HCT116 (cell line): ENCODE data around the gene PAEP. TPM values are rescaled to one million over a fixed set of nuclear protein-coding genes. Genes with fewer than 3 reads are reported as not detected.

ENCODE experiments used
- ATAC-seq: fragments of 200-7000 bp; cut with Tn5 transposase; 2 replicates; pipeline ENCODE4 v1.9.1; 2020; ENCODE audit warnings: mild to moderate bottlenecking, moderate library complexity
- BruUV-seq: library from RNA; stranded (reverse); fragments of 400-500 nt; replicated peaks from 2 replicates; lab custom pipeline; 2021; lab: Mats Ljungman, UMichigan
- CTCF ChIA-PET: fragments of 300-600 bp; sonication (Branson Sonifier 250); formaldehyde crosslinking; loops from one replicate; lab custom pipeline; 2021; ENCODE audit warnings: antibody characterized with exemption; lab: Charles Lee
- POLR2A ChIA-PET: fragments of 300-600, 350-600 bp; sonication (Branson Sonifier 250); formaldehyde crosslinking; loops from one replicate; lab custom pipeline; 2021; ENCODE audit warnings: antibody characterized with exemption; lab: Charles Lee
- RAD21 ChIA-PET, 2 experiments: fragments of 300-600 bp; sonication (Branson Sonifier 250); formaldehyde crosslinking; loops; one replicate each; lab custom pipeline; 2023; ENCODE audit warnings: low total read pairs in 2 of 2; ENCODE audit not compliant: uncharacterized antibody in 2 of 2, unreplicated experiment in 2 of 2, low non-redundant PET in 1 of 2; lab: Charles Lee
- DNase-seq: peaks from one replicate; pipeline ENCODE4 v3.0.0-alpha.2; 2010; ENCODE audit warnings: low read depth, low spot score
- H2AFZ ChIP-seq: fragments of 200-600 bp; shearing (Covaris generic), sonication (generic); 2 replicates; pipeline ENCODE4 v1.6.1; 2017; ENCODE audit warnings: low read depth, mixed run types, mixed read lengths, antibody characterized with exemption, low read length; ENCODE audit not compliant: poor library complexity, severe bottlenecking
- H3K27ac ChIP-seq: 2 replicates; pipeline ENCODE4 v1.5.1; 2012; ENCODE audit warnings: low read depth, low read length
- H3K27me3 ChIP-seq: fragments of 200-600 bp; sonication (generic); 2 replicates; pipeline ENCODE4 v1.6.1; 2016; ENCODE audit warnings: mixed run types, low read length, mixed read lengths; ENCODE audit not compliant: insufficient read depth
- H3K36me3 ChIP-seq, 2 experiments: fragments of 200-500 bp in 1 of 2; fragments of 200-600 bp in 1 of 2; sonication (Bioruptor generic) in 1 of 2; sonication (generic) in 1 of 2; 2 replicates each; pipeline versions ENCODE4 v1.5.1 to v1.6.1; 2014 to 2016; ENCODE audit warnings: low read length in 2 of 2, inconsistent platforms in 1 of 2, mixed read lengths in 1 of 2, mixed run types in 1 of 2; ENCODE audit not compliant: insufficient read depth in 2 of 2, control insufficient read depth in 1 of 2
- H3K4me1 ChIP-seq, 2 experiments: fragments of 200-600 bp in 1 of 2; sonication (generic) in 1 of 2; 2 replicates each; pipeline versions ENCODE4 v1.5.1 to v1.6.1; 2012 to 2017; ENCODE audit warnings: low read length in 2 of 2, inconsistent platforms in 1 of 2, mild to moderate bottlenecking in 1 of 2, mixed read lengths in 1 of 2, mixed run types in 1 of 2, moderate library complexity in 1 of 2; ENCODE audit not compliant: insufficient read depth in 2 of 2, control insufficient read depth in 1 of 2
- H3K4me2 ChIP-seq: fragments of 200-600 bp; sonication (generic); 2 replicates; pipeline ENCODE4 v1.6.1; 2017; ENCODE audit warnings: mixed run types, low read length, mixed read lengths
- H3K4me3 ChIP-seq, 2 experiments: fragments of 200-600 bp in 1 of 2; sonication (generic) in 1 of 2; replicated peaks in 1 of 2; 2 replicates each; pipeline ENCODE4 v1.5.1; 2011 to 2016; ENCODE audit warnings: low read length in 2 of 2, control low read depth in 1 of 2, low read depth in 1 of 2, mild to moderate bottlenecking in 1 of 2, mixed read lengths in 1 of 2, mixed run types in 1 of 2
- H3K79me2 ChIP-seq: fragments of 200-600 bp; sonication (generic); 2 replicates; pipeline ENCODE4 v1.6.1; 2017; ENCODE audit warnings: mild to moderate bottlenecking, mixed run types, low read length, moderate library complexity, mixed read lengths; ENCODE audit not compliant: insufficient read depth
- H3K9ac ChIP-seq: fragments of 200-600 bp; sonication (generic); 2 replicates; pipeline ENCODE4 v1.6.1; 2016; ENCODE audit warnings: low read length, mixed read lengths
- H3K9me2 ChIP-seq: fragments of 200-600 bp; sonication (generic), shearing (Covaris generic); 2 replicates; pipeline ENCODE4 v1.6.1; 2017; ENCODE audit warnings: mixed run types, mild to moderate bottlenecking, moderate library complexity; ENCODE audit not compliant: insufficient read depth
- H3K9me3 ChIP-seq, 2 experiments: fragments of 200-500 bp in 1 of 2; fragments of 200-600 bp in 1 of 2; sonication (Bioruptor generic) in 1 of 2; sonication (generic) in 1 of 2; 2 replicates each; pipeline ENCODE4 v1.6.1; 2014 to 2017; ENCODE audit warnings: low read length in 2 of 2, mixed read lengths in 2 of 2, inconsistent platforms in 1 of 2, low read depth in 1 of 2, mild to moderate bottlenecking in 1 of 2, mixed run types in 1 of 2, moderate library complexity in 1 of 2; ENCODE audit not compliant: control insufficient read depth in 1 of 2, insufficient read depth in 1 of 2
- H4K20me1 ChIP-seq: fragments of 200-600 bp; sonication (generic), shearing (Covaris generic); 2 replicates; pipeline ENCODE4 v1.6.1; 2017; ENCODE audit warnings: mixed run types, mild to moderate bottlenecking, moderate library complexity; ENCODE audit not compliant: insufficient read depth
- ELF1 ChIP-seq: IDR thresholded peaks from 2 replicates; pipeline ENCODE4 v1.6.1; 2012; ENCODE audit warnings: low read depth, borderline replicate concordance
- REST ChIP-seq: IDR thresholded peaks from 2 replicates; pipeline ENCODE4 v1.6.1; 2012; ENCODE audit warnings: low read depth
- SP1 ChIP-seq: IDR thresholded peaks from 2 replicates; pipeline ENCODE4 v1.6.1; 2012; ENCODE audit warnings: low read depth
- SRF ChIP-seq: IDR thresholded peaks from 2 replicates; pipeline ENCODE4 v1.6.1; 2012; ENCODE audit warnings: low read depth
- TCF7L2 ChIP-seq: IDR thresholded peaks from 2 replicates; pipeline ENCODE4 v1.7.0; 2011; ENCODE audit warnings: borderline replicate concordance, inconsistent platforms; ENCODE audit not compliant: insufficient read depth, insufficient read length; ENCODE audit errors: extremely low read depth
- intact Hi-C: fragments of 100-400 bp; cut with micrococcal nuclease; formaldehyde crosslinking; loops from 2 replicates; pipeline ENCODE4 v1.10.0; 2022
- total RNA-seq: library from RNA; stranded (reverse); gene quantifications from one replicate; pipeline ENCODE4 v1.2.1, GENCODE V29; 2021; ENCODE audit not compliant: unreplicated experiment

The PAEP gene
- total RNA-seq, 1 experiment from 2014 or later: not detected

DNA sequence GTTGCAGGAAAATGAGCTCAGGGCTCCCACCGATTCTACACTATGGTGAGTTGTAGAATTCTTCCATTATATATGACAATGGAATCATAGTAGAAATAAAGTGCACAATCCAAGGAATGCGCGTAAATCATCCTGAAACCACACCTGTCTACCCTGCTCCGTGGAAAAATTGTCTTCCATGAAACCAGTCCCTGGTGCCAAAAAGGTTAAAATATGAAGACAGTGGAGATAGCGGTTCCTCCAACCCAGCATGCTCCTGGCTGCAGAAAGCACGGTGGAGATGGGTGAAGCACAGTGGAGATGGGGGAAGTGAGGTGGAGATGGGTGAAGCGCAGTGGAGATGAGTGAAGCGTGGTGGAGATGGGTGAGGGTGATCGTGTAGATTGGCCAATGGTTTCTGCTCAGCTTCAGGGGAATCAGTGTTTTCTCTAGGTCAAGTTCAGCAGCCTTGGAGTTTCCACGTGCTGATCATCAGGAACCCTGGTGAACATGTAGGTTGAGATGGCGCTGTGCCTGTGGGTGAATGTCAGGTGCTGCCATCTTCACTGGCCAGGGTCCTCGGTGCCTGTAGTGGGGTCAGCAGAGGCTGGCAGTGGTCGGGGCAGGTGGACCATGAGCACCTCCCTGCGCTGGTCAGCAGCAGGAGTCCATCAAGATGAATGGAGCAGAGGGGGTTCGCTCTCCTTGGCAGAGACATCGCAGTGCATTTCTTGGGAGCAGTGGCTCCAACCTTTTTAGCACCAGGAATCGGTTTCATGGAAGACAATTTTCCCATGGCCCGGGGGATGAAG, 20.3 kb downstream of the PAEP start:
- Histone ChIP-seq H3K36me3 (no peaks in the 10 kb centered on the region), H3K9ac (no peak overlapping the region), H2AFZ (no peak overlapping the region), H3K9me2 (no peaks in the 10 kb centered on the region), H3K4me2 (no peak overlapping the region), H3K9me3 (no peaks in the 10 kb centered on the region), H3K79me2 (no peaks in the 10 kb centered on the region), H4K20me1 (no peaks in the 10 kb centered on the region), H3K4me1 (no peaks in the 10 kb centered on the region), H3K27ac (no peak overlapping the region), H3K27me3 (peaks cover 6% of the 10 kb centered on the region; the same call in 1 of the 2 replicates), H3K4me3 (no peak overlapping the region)
- CTCF ChIA-PET: no interaction called here
- intact Hi-C loops: no loop called here
- BruUV-seq: no TSS peak
- ATAC-seq: no peak
- no peak for DNase-seq
- TF ChIP-seq SP1: no peak
- no peak for TF ChIP-seq ELF1
- TF ChIP-seq SRF: no peak
- no peak for TF ChIP-seq TCF7L2
- no peak for TF ChIP-seq REST
- RAD21 ChIA-PET: no interaction called here
- POLR2A ChIA-PET: no interaction called here
